ENCODE measurements around the gene BPIFB3. TPM values are rescaled to one million over a fixed set of nuclear protein-coding genes. Genes with fewer than 3 reads are reported as not detected.

BPIFB3 gene
- polyA plus RNA-seq (2011; rRNA removed): not detected in 2 replicates
- not detected in 2 replicates for polyA minus RNA-seq (2011; rRNA and poly(A)+ RNA removed)

GRCh38 chr20:33053291-33054106, at the start of gene BPIFB3:
TSS of gene BPIFB3 (plus strand) at chr20:33053903. CDS start at chr20:33055436, 1,533 bp downstream.
- no peak for DNase-seq (ENCODE audit: low read depth)
- no peak within 1 kb of the TSS for H3K4me3 ChIP-seq (ENCODE audit: low read depth, low read length)

GRCh38 chr20:33004141-33004751, 49.5 kb upstream of the BPIFB3 start, which contains the start of gene SUN5:
TSS of gene SUN5 (minus strand) at chr20:33004433. CDS start at chr20:33004340, 93 bp downstream.
- POLR2A ChIA-PET: no interaction called here
- H3K36me3 ChIP-seq (ENCODE audit: control insufficient read depth, insufficient read depth, low read length): no peaks in the 10 kb centered on the region
- H3K4me3 ChIP-seq (ENCODE audit: low read depth, low read length): no peak within 1 kb of the TSS
- DNase-seq (ENCODE audit: low read depth): no peak
- no peaks in the 10 kb centered on the region for H3K27me3 ChIP-seq (ENCODE audit: control insufficient read depth, insufficient read depth, low read length)
- no peak for TF ChIP-seq CTCF (IDR thresholded peaks at IDR 0.05; ENCODE audit: insufficient read depth, low read depth, low read length)
- CTCF ChIA-PET: interaction anchor here (0.9 to 1.8 kb wide), 4 partner anchors 9 to 214 kb away, joined by 3 to 4 read pairs (median 4); no protein-coding TSS in a partner anchor

More at GRCh38 chr20:33053291-33054106, at the start of gene BPIFB3:
- Histone ChIP-seq H3K36me3 (ENCODE audit: control insufficient read depth, insufficient read depth, low read length) (no peaks in the 10 kb centered on the region), H3K27me3 (ENCODE audit: control insufficient read depth, insufficient read depth, low read length) (no peaks in the 10 kb centered on the region; the same call in 1 of the 2 replicates)
- TF ChIP-seq CTCF (IDR thresholded peaks at IDR 0.05; ENCODE audit: insufficient read depth, low read depth, low read length): no peak
- ChIA-PET CTCF (no interaction called here), POLR2A (no interaction called here)

- H3K27me3 ChIP-seq (ENCODE audit: control insufficient read depth, insufficient read depth, low read length): no peaks in the 10 kb centered on the region
- H3K4me3 ChIP-seq (ENCODE audit: low read depth, low read length): no peak overlapping the region
- DNase-seq (ENCODE audit: low read depth): no peak
- H3K36me3 ChIP-seq (ENCODE audit: control insufficient read depth, insufficient read depth, low read length): no peaks in the 10 kb centered on the region
- POLR2A ChIA-PET: no interaction called here
- CTCF ChIA-PET: interaction anchor here (1.2 to 1.8 kb wide), 3 partner anchors 9 to 215 kb away, joined by 4 read pairs; no protein-coding TSS in a partner anchor
- peak; percentile 32 for TF ChIP-seq CTCF (IDR thresholded peaks at IDR 0.05; ENCODE audit: insufficient read depth, low read depth, low read length)
Measured at GRCh38 chr20:33005132-33005566, 48.6 kb upstream of the BPIFB3 start.

GRCh38 chr20:33005908-33006775, 47.6 kb upstream of the BPIFB3 start:
- ChIA-PET POLR2A (no interaction called here), CTCF (interaction anchor here (0.8 kb wide), 1 partner anchor 36 kb away, joined by 3 read pairs; no protein-coding TSS in a partner anchor)
- Histone ChIP-seq H3K36me3 (ENCODE audit: control insufficient read depth, insufficient read depth, low read length) (no peaks in the 10 kb centered on the region), H3K4me3 (ENCODE audit: low read depth, low read length) (no peak overlapping the region), H3K27me3 (ENCODE audit: control insufficient read depth, insufficient read depth, low read length) (no peaks in the 10 kb centered on the region)
- DNase-seq (ENCODE audit: low read depth): no peak
- no peak for TF ChIP-seq CTCF (IDR thresholded peaks at IDR 0.05; ENCODE audit: insufficient read depth, low read depth, low read length)
